SKM-1 treated with dmso at 0.1 percent for 144 hours (cell line): ENCODE data around the gene IL24.
A peak's percentile ranks its signal among the peaks of the same experiment; 100 is the strongest.
"Not testable (repeated sequence)": the region's sequence is repeated elsewhere in the genome, so short reads cannot be mapped to it uniquely, and the experiment has no call there.

ENCODE experiments used
- DNase-seq: peaks from one replicate; lab custom pipeline; 2025; ENCODE audit not compliant: unreplicated experiment; lab: John Stamatoyannopoulos, UW

Gene IL24

GRCh38 chr1:206923961-206924557, 26.8 kb downstream of the IL24 start:
- DNase-seq = not testable (repeated sequence)

DNA sequence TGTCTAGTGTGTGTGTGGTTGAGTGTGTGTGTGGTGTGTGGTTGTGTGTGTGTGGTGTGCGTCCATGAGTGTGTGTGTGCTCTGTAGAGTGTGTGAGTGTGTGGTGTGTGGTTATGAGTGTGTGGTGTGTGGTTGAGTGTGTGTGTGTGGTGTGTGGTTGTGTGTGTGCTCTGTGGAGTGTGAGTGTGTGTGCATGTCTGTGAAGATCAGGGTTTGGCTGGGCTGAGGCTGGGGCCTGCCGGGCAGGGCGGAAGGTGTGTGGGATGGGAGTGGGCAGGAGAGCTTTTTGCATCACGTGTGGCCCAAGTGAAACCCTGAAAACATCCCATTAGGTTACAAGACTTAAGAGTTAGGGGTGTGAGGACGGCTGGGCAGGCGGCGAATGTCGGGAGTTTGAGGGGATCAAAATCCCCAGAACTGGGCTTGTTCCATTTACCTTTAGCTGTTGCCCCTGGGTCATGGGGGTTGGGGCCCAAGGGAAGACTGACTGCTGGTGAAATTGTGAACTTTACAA, 27.4 kb downstream of the IL24 start:
- no peak for DNase-seq

- DNase-seq = peak; percentile 57
These were observed 28.0 kb downstream of the IL24 start for GRCh38 chr1:206925106-206925736.

DNA sequence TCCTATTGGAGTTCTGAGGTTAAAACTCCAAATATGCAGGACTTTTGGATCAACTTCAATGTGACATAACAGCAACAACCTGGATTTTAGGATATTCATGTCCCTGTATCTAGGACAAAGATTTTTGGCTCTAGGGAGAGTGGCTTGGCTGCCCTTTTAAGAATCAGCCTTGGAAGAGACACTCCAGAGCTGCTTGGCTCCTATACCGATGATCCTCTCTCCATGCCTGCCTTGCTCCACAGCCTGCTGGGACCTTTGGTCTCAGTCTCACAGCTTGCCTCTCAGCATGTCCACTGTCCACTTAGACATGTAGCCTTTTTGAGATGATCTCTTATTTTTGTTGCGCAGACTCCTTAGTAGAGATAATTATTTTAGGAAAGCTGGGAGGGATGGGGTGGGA, 29.0 kb downstream of the IL24 start:
- no peak for DNase-seq

- no peak for DNase-seq
These were observed 32.3 kb downstream of the IL24 start for GRCh38 chr1:206929524-206929923.

GRCh38 chr1:206930210-206930798, 33.1 kb downstream of the IL24 start:
- DNase-seq = no peak

DNA sequence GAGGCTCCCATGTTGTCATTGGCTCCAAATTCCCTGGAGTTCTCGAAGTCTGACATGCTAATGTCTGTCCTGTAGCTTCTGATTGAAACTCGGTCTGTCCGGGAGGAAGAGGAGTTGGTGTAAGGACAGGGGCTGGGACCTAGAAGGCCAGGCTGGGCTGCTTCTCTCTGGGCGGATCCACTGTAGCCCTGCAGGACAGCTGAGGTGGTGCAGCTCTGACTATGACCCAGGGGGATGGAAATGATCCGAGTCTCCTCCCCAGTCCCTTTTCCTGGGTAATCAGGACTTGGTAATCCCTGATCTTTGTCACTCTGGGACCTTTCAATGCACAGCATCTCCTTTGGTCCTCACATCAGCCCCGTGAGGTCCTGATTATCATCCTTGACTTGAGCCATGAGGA, 34.5 kb downstream of the IL24 start:
- DNase-seq = no peak

GRCh38 chr1:206932177-206932576, 34.9 kb downstream of the IL24 start:
- DNase-seq = no peak

DNA sequence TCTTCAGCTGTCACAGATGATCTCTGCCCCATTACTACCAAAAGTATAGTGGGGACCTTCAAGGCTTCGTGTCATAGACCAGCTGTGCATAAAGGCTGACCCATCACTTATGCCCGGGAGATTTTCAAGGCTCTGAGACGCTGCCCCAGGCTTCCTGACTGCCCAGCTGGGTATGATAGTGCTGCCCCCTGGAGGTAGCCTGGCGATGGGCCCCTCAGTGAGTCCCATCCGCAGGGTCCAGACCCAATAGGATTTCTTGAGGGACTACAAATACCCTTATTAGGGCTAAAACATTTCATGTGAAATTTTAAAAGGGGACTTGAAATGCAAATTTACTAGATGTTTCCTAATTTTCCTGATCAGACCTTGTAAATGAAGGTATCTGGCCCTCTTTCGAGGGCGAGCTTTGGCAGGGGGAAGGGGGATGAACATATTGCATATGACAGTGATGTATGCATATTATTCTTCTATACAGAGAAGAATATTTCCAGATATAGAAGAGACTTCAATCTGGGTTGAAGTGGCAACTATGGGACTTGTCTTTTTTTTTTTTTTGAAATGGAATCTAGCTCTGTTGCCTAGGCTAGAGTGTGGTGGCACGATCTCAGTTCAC, 36.2 kb downstream of the IL24 start:
- DNase-seq = peak; percentile 42

- peak; percentile 59 for DNase-seq
These were observed 38.3 kb downstream of the IL24 start for GRCh38 chr1:206935491-206936067.

- DNase-seq = no peak
These were observed 40.2 kb downstream of the IL24 start for GRCh38 chr1:206937425-206937824.

- DNase-seq = no peak
These were observed 41.9 kb downstream of the IL24 start for GRCh38 chr1:206939131-206939530.

GRCh38 chr1:206939841-206940587, 42.8 kb downstream of the IL24 start:
- DNase-seq = no peak

- DNase-seq = no peak
These were observed 43.3 kb downstream of the IL24 start for GRCh38 chr1:206940588-206940936.

DNA sequence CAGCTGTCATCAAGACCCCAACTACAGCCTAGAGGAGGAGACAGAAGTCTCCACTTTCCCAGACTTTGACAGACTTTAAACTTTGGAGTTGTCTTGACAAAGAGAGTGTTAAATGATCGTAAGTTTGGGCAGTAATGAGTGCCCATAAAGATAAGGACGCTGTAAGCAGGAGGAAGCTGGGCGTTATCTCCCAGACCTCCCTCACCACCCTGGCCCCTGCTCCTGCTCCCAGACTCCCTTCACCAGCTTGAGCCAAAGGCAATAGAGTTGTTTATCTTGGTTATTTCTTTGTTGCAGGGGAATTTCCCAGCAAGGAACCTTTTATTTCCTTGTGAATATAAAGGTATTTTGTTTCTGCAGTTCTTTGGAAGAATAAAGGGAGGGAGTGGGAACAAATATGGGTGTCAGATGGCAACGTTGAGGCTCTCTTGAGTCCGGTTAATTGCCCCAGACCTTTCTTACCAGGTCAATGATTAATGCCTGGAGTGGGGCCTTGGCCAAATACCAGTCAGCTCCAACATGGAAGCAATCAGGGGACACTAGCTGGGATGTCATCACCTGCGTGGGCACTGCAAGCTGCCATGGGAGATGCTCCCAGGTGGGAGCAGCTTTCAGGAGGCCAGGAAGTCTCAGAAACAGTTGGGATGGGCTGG, 44.6 kb downstream of the IL24 start:
- DNase-seq = no peak

- DNase-seq = no peak
These were observed 47.5 kb downstream of the IL24 start for GRCh38 chr1:206944703-206945102.

DNA sequence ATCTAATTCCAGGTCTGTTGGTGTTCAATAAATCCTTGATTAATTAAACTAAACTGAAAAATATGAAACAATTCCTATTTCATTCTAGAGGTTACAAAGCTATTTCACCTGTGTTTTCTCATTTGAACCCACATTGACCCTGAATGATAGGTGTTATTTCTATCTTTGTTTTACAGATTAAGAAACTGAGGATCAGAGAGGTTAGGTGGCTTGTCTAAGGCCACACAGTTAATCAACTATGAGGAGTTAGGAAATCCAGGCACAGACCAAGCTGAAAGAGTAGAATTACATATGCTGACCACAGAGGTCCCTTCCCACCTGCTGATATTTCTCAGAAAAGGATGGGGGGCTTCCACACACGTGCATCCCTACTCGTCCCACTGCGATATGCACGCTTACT, 48.5 kb downstream of the IL24 start:
- no peak for DNase-seq

DNA sequence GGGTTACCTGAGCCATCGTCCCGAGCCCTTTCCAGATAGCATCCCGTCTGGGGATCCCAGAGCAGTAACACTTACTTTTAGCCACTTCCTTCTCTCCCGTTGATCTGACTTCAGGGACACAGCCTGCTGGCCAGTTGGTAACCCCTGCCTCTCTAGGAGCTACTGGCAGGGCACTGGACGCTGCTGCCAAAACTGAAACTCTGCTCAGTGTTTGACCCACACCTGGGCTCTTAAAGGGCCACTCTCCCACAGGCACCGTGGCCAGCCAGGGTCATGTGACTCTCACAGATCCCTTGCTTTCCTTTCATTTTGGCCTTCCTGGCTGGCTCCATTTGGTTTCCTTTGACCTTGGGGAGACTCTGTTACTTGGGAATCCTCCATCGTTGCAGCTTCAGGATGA, 49.0 kb downstream of the IL24 start, which contains the start of gene PIGR:
Gene PIGR, minus strand, starts transcription at position 206 of the 400 bp plus-strand sequence. CDS start 5,935 bp downstream, outside the sequence.
- no peak for DNase-seq

DNA sequence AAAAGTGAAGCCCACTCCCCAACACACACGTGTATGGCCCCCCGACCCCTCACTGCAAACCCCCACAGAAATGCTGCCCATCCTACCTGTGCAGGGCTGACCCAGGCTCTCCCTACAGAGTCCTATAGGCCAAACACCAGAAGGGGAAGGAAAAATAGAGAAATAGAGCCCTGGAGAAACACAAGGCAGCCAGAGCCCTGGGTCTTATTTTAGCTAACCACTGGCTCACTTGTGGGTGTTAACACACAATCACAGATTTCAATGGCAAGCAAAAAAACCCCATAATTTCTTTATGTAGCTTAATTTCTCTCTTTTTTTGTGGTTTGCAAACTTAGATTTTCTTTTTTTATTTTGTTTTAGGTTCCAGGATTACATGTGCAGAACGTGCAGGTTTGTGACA, 50.0 kb downstream of the IL24 start:
- peak; percentile 49 for DNase-seq

- DNase-seq = peak; percentile 25
These were observed 52.0 kb downstream of the IL24 start for GRCh38 chr1:206949208-206949607.
